ENCODE data around the gene UPP2. TPM values are rescaled to one million over a fixed set of nuclear protein-coding genes. Genes with fewer than 3 reads are reported as not detected.

UPP2 gene
- total RNA-seq, 1 donor from 2014 or later: not detected

- H3K27ac Mint-ChIP-seq (ENCODE audit: unreplicated experiment): no peak overlapping the region
- no peaks in the 10 kb centered on the region for H3K36me3 ChIP-seq (ENCODE audit: insufficient read depth, low read length)
- no peak overlapping the region for H2AFZ ChIP-seq (ENCODE audit: low read depth, low read length)
- H3K9me3 ChIP-seq (ENCODE audit: insufficient read depth, low read depth, low read length): no peaks in the 10 kb centered on the region
- no peak overlapping the region for H3K27ac ChIP-seq (ENCODE audit: low read depth, low read length)
- no peak overlapping the region for H3K4me2 ChIP-seq (ENCODE audit: low read length)
- H3K4me1 ChIP-seq (ENCODE audit: insufficient read depth, low read length): no peaks in the 10 kb centered on the region
- no peak overlapping the region for H3K9ac ChIP-seq (ENCODE audit: low read length)
- FAIRE-seq: no peak
- H3K4me3 Mint-ChIP-seq (ENCODE audit: unreplicated experiment): no peak overlapping the region
- peaks cover 2% of the 10 kb centered on the region for H3K9me3 Mint-ChIP-seq (ENCODE audit: unreplicated experiment)
- H3K27me3 ChIP-seq (ENCODE audit: insufficient read depth, low read length): no peaks in the 10 kb centered on the region
- H3K4me1 Mint-ChIP-seq (ENCODE audit: low read depth, unreplicated experiment): peaks cover 16% of the 10 kb centered on the region
- no peak for TF ChIP-seq CTCF (IDR thresholded peaks at IDR 0.05; ENCODE audit: insufficient read depth, low read depth, low read length)
- no peak for TF ChIP-seq EZH2 (IDR thresholded peaks at IDR 0.05; ENCODE audit: insufficient read depth, low read length)
- no peaks in the 10 kb centered on the region for H3K79me2 ChIP-seq (ENCODE audit: insufficient read depth, low read length)
- DNase-seq (ENCODE audit: low read depth): no peak
- H4K20me1 ChIP-seq (ENCODE audit: insufficient read depth, low read length): no peaks in the 10 kb centered on the region
- H3K27me3 Mint-ChIP-seq (ENCODE audit: low read depth, unreplicated experiment): peaks cover 14% of the 10 kb centered on the region
- H3K4me3 ChIP-seq (ENCODE audit: insufficient read depth, low read depth, low read length): no peak overlapping the region
- H3K36me3 Mint-ChIP-seq (ENCODE audit: low read depth, unreplicated experiment): no peaks in the 10 kb centered on the region
Measured at GRCh38 chr2:158184001-158184400, 82.3 kb downstream of the UPP2 start.

- H3K4me3 Mint-ChIP-seq (ENCODE audit: unreplicated experiment): no peak overlapping the region
- Histone ChIP-seq H2AFZ (ENCODE audit: low read depth, low read length) (no peak overlapping the region), H3K4me1 (ENCODE audit: insufficient read depth, low read length) (no peaks in the 10 kb centered on the region), H3K36me3 (ENCODE audit: insufficient read depth, low read length) (no peaks in the 10 kb centered on the region), H3K4me2 (ENCODE audit: low read length) (no peak overlapping the region), H4K20me1 (ENCODE audit: insufficient read depth, low read length) (no peaks in the 10 kb centered on the region), H3K9ac (ENCODE audit: low read length) (no peak overlapping the region), H3K9me3 (ENCODE audit: insufficient read depth, low read depth, low read length) (no peaks in the 10 kb centered on the region), H3K27me3 (ENCODE audit: insufficient read depth, low read length) (no peaks in the 10 kb centered on the region), H3K4me3 (ENCODE audit: insufficient read depth, low read depth, low read length) (no peak overlapping the region), H3K27ac (ENCODE audit: low read depth, low read length) (no peak overlapping the region), H3K79me2 (ENCODE audit: insufficient read depth, low read length) (no peaks in the 10 kb centered on the region)
- H3K27me3 Mint-ChIP-seq (ENCODE audit: low read depth, unreplicated experiment): peaks cover 14% of the 10 kb centered on the region
- H3K27ac Mint-ChIP-seq (ENCODE audit: unreplicated experiment): no peak overlapping the region
- H3K4me1 Mint-ChIP-seq (ENCODE audit: low read depth, unreplicated experiment): peaks cover 20% of the 10 kb centered on the region
- TF ChIP-seq CTCF (IDR thresholded peaks at IDR 0.05; ENCODE audit: insufficient read depth, low read depth, low read length): no peak
- TF ChIP-seq EZH2 (IDR thresholded peaks at IDR 0.05; ENCODE audit: insufficient read depth, low read length): no peak
- FAIRE-seq (no peak), DNase-seq (ENCODE audit: low read depth) (peak; percentile 3)
- no peaks in the 10 kb centered on the region for H3K36me3 Mint-ChIP-seq (ENCODE audit: low read depth, unreplicated experiment)
- peaks cover 2% of the 10 kb centered on the region for H3K9me3 Mint-ChIP-seq (ENCODE audit: unreplicated experiment)
Measured at GRCh38 chr2:158184556-158185343, 83.1 kb downstream of the UPP2 start.

Other genes starting within 250 kb of the UPP2 start
- 45.9 and 54.6 TPM in 2 replicates for gene ACVR1, start 225.5 kb upstream of the UPP2 start, total RNA-seq